ENCODE data around the gene LGI2.
"Not testable (repeated sequence)": the region's sequence is repeated elsewhere in the genome, so short reads cannot be mapped to it uniquely, and the experiment has no call there.

Gene LGI2

GRCh38 chr4:25028851-25029250, 1.9 kb downstream of the LGI2 start:
- no peak overlapping the region for H3K27ac ChIP-seq
- H3K9me3 ChIP-seq, result no peaks in the 10 kb centered on the region
- H3K4me1 ChIP-seq (ENCODE audit: control insufficient read depth in 1 of 2, insufficient read depth in 1 of 2, low read depth in 1 of 2, low read length in 1 of 2), result peaks cover 0 to 28% of the 10 kb centered on the region in 2 experiments
- H3K27me3 ChIP-seq, result peaks cover 83% of the 10 kb centered on the region
- TF ChIP-seq CTCF (IDR thresholded peaks at IDR 0.05), result no peak
- no peak overlapping the region for H3K4me3 ChIP-seq (ENCODE audit: low read depth in 1 of 2, low read length in 1 of 2)
- H3K36me3 ChIP-seq, result no peaks in the 10 kb centered on the region

- Histone ChIP-seq H3K9me3 (no peaks in the 10 kb centered on the region), H3K27ac (no peak overlapping the region), H3K4me1 (ENCODE audit: control insufficient read depth in 1 of 2, insufficient read depth in 1 of 2, low read depth in 1 of 2, low read length in 1 of 2) (peaks cover 0 to 21% of the 10 kb centered on the region in 2 experiments), H3K27me3 (peaks cover 62% of the 10 kb centered on the region), H3K4me3 (ENCODE audit: low read depth in 1 of 2, low read length in 1 of 2) (no peak overlapping the region), H3K36me3 (no peaks in the 10 kb centered on the region)
- no peak for TF ChIP-seq CTCF (IDR thresholded peaks at IDR 0.05)
Measured at GRCh38 chr4:25022766-25023165, 8.0 kb downstream of the LGI2 start.

GRCh38 chr4:25021216-25021615, 9.5 kb downstream of the LGI2 start:
- Histone ChIP-seq H3K9me3 (no peaks in the 10 kb centered on the region), H3K4me3 (ENCODE audit: low read depth in 1 of 2, low read length in 1 of 2) (no peak overlapping the region), H3K27me3 (peaks cover 50% of the 10 kb centered on the region), H3K27ac (no peak overlapping the region), H3K4me1 (ENCODE audit: control insufficient read depth in 1 of 2, insufficient read depth in 1 of 2, low read depth in 1 of 2, low read length in 1 of 2) (peaks cover 0 to 21% of the 10 kb centered on the region in 2 experiments), H3K36me3 (no peaks in the 10 kb centered on the region)
- no peak for TF ChIP-seq CTCF (IDR thresholded peaks at IDR 0.05)

GRCh38 chr4:25020236-25020635, 10.5 kb downstream of the LGI2 start:
- no peak overlapping the region for H3K4me3 ChIP-seq (ENCODE audit: low read depth in 1 of 2, low read length in 1 of 2)
- no peak overlapping the region for H3K27ac ChIP-seq
- H3K36me3 ChIP-seq, result no peaks in the 10 kb centered on the region
- peaks cover 0 to 13% of the 10 kb centered on the region in 2 experiments for H3K4me1 ChIP-seq (ENCODE audit: control insufficient read depth in 1 of 2, insufficient read depth in 1 of 2, low read depth in 1 of 2, low read length in 1 of 2)
- no peak for TF ChIP-seq CTCF (IDR thresholded peaks at IDR 0.05)
- H3K27me3 ChIP-seq, result peaks cover 44% of the 10 kb centered on the region
- no peaks in the 10 kb centered on the region for H3K9me3 ChIP-seq

GRCh38 chr4:25019501-25019900, 11.2 kb downstream of the LGI2 start:
- no peak overlapping the region for H3K27ac ChIP-seq
- H3K36me3 ChIP-seq, result no peaks in the 10 kb centered on the region
- no peak overlapping the region for H3K4me3 ChIP-seq (ENCODE audit: low read depth in 1 of 2, low read length in 1 of 2)
- peaks cover 44% of the 10 kb centered on the region for H3K27me3 ChIP-seq
- no peak for TF ChIP-seq CTCF (IDR thresholded peaks at IDR 0.05)
- H3K9me3 ChIP-seq, result no peaks in the 10 kb centered on the region
- H3K4me1 ChIP-seq (ENCODE audit: control insufficient read depth in 1 of 2, insufficient read depth in 1 of 2, low read depth in 1 of 2, low read length in 1 of 2), result peaks cover 0 to 7% of the 10 kb centered on the region in 2 experiments

GRCh38 chr4:25015012-25015411, 15.7 kb downstream of the LGI2 start:
- Histone ChIP-seq H3K4me1 (ENCODE audit: control insufficient read depth in 1 of 2, insufficient read depth in 1 of 2, low read depth in 1 of 2, low read length in 1 of 2) (no peaks in the 10 kb centered on the region), H3K4me3 (ENCODE audit: low read depth in 1 of 2, low read length in 1 of 2) (no peak overlapping the region), H3K9me3 (no peaks in the 10 kb centered on the region), H3K27ac (no peak overlapping the region), H3K27me3 (peaks cover 28% of the 10 kb centered on the region), H3K36me3 (no peaks in the 10 kb centered on the region)
- TF ChIP-seq CTCF (IDR thresholded peaks at IDR 0.05), result no peak

GRCh38 chr4:25014662-25014983, 16.1 kb downstream of the LGI2 start:
- H3K27me3 ChIP-seq, result peaks cover 24% of the 10 kb centered on the region
- H3K36me3 ChIP-seq; H3K4me3 ChIP-seq (ENCODE audit: low read depth in 1 of 2, low read length in 1 of 2); H3K9me3 ChIP-seq; H3K27ac ChIP-seq; H3K4me1 ChIP-seq (ENCODE audit: control insufficient read depth in 1 of 2, insufficient read depth in 1 of 2, low read depth in 1 of 2, low read length in 1 of 2): not testable (repeated sequence)

Measured in neutrophil (primary cell).